GM12878 (cell line): ENCODE data around the gene NPAS2. TPM values are rescaled to one million over a fixed set of nuclear protein-coding genes. Genes with fewer than 3 reads are reported as not detected.

Experiments used
- ATAC-seq: fragments of 200-7000 bp; cut with Tn5 transposase; 3 replicates; pipeline ENCODE4 v1.9.1; 2020; ENCODE audit warnings: mild to moderate bottlenecking, moderate library complexity
- BruUV-seq: library from RNA; stranded (reverse); fragments of 400-500 nt; replicated peaks from 2 replicates; lab custom pipeline; 2021; lab: Mats Ljungman, UMichigan
- CTCF ChIA-PET: fragments of 300-600 bp; sonication (Branson Sonifier 250); formaldehyde crosslinking; extraction: SDS; loops from one replicate; lab custom pipeline; 2021; ENCODE audit warnings: inconsistent platforms; lab: Yijun Ruan, JAX
- POLR2A ChIA-PET: fragments of 350-600 bp; formaldehyde crosslinking; extraction: SDS; loops from one replicate; lab custom pipeline; 2021; ENCODE audit warnings: inconsistent platforms; lab: Charles Lee
- RAD21 ChIA-PET: fragments of 300-600 bp; sonication (Branson Sonifier 250); formaldehyde crosslinking; loops from one replicate; lab custom pipeline; 2023; ENCODE audit warnings: antibody characterized with exemption; ENCODE audit not compliant: unreplicated experiment; lab: Charles Lee
- SMC1A ChIA-PET: fragments of 300-600 bp; sonication (Branson Sonifier 250); formaldehyde crosslinking; loops from one replicate; lab custom pipeline; 2023; ENCODE audit not compliant: unreplicated experiment, uncharacterized antibody; lab: Charles Lee
- DNase-seq: peaks from one replicate; pipeline ENCODE4 v3.0.0-alpha.2; 2011; ENCODE audit warnings: low read depth, low spot score
- FAIRE-seq: peaks from 3 replicates; lab custom pipeline; 2011; peaks lifted over from hg19 to GRCh38; lab: Jason Lieb, UNC
- H2AFZ ChIP-seq: 2 replicates; pipeline ENCODE4 v1.6.0; 2011; ENCODE audit warnings: low read depth, low read length, control low read depth; ENCODE audit not compliant: control insufficient read depth
- H3K27ac ChIP-seq: 2 replicates; pipeline ENCODE4 v1.5.1; 2011; ENCODE audit warnings: control low read depth; ENCODE audit not compliant: control insufficient read depth, insufficient read depth
- H3K27me3 ChIP-seq, 2 experiments: replicated peaks in 1 of 2; 2 replicates each; pipeline versions ENCODE4 v1.6.0 to v1.6.1; 2011; ENCODE audit warnings: low read length in 1 of 2; ENCODE audit not compliant: control insufficient read depth in 2 of 2, insufficient read depth in 2 of 2
- H3K36me3 ChIP-seq, 2 experiments: 2 replicates each; pipeline ENCODE4 v1.5.1; 2011; ENCODE audit warnings: low read length in 1 of 2; ENCODE audit not compliant: control insufficient read depth in 2 of 2, insufficient read depth in 2 of 2
- H3K4me1 ChIP-seq: 2 replicates; pipeline ENCODE4 v1.6.1; 2011; ENCODE audit warnings: mild to moderate bottlenecking, low read length, moderate library complexity, mixed read lengths; ENCODE audit not compliant: control insufficient read depth, insufficient read depth
- H3K4me2 ChIP-seq: 2 replicates; pipeline ENCODE4 v1.6.0; 2011; ENCODE audit warnings: control low read depth; ENCODE audit not compliant: control insufficient read depth, insufficient read depth
- H3K4me3 ChIP-seq: fragments of 200-600 bp; sonication (generic); 2 replicates; pipeline ENCODE4 v1.5.1; 2016
- H3K79me2 ChIP-seq: 2 replicates; pipeline ENCODE4 v1.6.0; 2011; ENCODE audit warnings: low read length; ENCODE audit not compliant: control insufficient read depth, insufficient read depth
- H3K9ac ChIP-seq: 2 replicates; pipeline ENCODE4 v1.8.0; 2011; ENCODE audit warnings: low read length, control low read depth, mixed read lengths; ENCODE audit not compliant: control insufficient read depth, insufficient read depth
- H3K9me3 ChIP-seq: replicated peaks from 3 replicates; pipeline ENCODE4 v1.5.1; 2011; ENCODE audit warnings: mild to moderate bottlenecking, low read length; ENCODE audit not compliant: control insufficient read depth, insufficient read depth
- H4K20me1 ChIP-seq: 2 replicates; pipeline ENCODE4 v1.6.0; 2011; ENCODE audit not compliant: control insufficient read depth, insufficient read depth
- NBN ChIP-seq: fragments of 450-650 bp; IDR thresholded peaks from 2 replicates; pipeline ENCODE4 v1.6.1; 2016
- NFYB ChIP-seq: IDR thresholded peaks from 2 replicates; pipeline ENCODE4 v1.6.1; 2011; ENCODE audit warnings: low read depth, mild to moderate bottlenecking, low read length, improper control_type of control experiment, moderate library complexity; ENCODE audit not compliant: insufficient read depth
- SMC3 ChIP-seq: IDR thresholded peaks from 2 replicates; pipeline ENCODE4 v1.6.1; 2011; ENCODE audit warnings: low read length, improper control_type of control experiment, borderline replicate concordance
- SUPT20H ChIP-seq: IDR thresholded peaks from 2 replicates; pipeline ENCODE4 v1.6.1; 2011; ENCODE audit warnings: low read depth, mild to moderate bottlenecking, low read length, moderate library complexity, borderline replicate concordance; ENCODE audit not compliant: control insufficient read depth
- SUZ12 ChIP-seq: fragments of 200-600 bp; sonication (generic); IDR thresholded peaks from one replicate; pipeline ENCODE4 v1.6.1; 2018; ENCODE audit warnings: antibody characterized with exemption, mild to moderate bottlenecking; ENCODE audit not compliant: unreplicated experiment
- TAF1 ChIP-seq: IDR thresholded peaks from 2 replicates; pipeline ENCODE4 v1.6.1; 2011; ENCODE audit warnings: mild to moderate bottlenecking, low read depth, low read length, borderline replicate concordance
- TCF3 ChIP-seq: IDR thresholded peaks from 2 replicates; pipeline ENCODE4 v1.6.1; 2012; ENCODE audit warnings: low read depth, mild to moderate bottlenecking, low read length, borderline replicate concordance; ENCODE audit not compliant: insufficient read depth
- ZBTB40 ChIP-seq: fragments of 450-650 bp; IDR thresholded peaks from 2 replicates; pipeline ENCODE4 v1.6.1; 2016; ENCODE audit warnings: mild to moderate bottlenecking, moderate library complexity, borderline replicate concordance
- ZNF274 ChIP-seq: IDR thresholded peaks from one replicate; pipeline ENCODE4 v1.8.0; 2011; ENCODE audit not compliant: insufficient read length, insufficient read depth
- WGBS: methylation state at CpG from one replicate; pipeline ENCODE4 v1.1.6; 2016; ENCODE audit warnings: low lambda C conversion rate; ENCODE audit not compliant: insufficient replicate concordance, insufficient coverage; ENCODE audit errors: missing lambda C conversion rate; 5-methylcytosine and 5-hydroxymethylcytosine counted together
- in situ Hi-C: fragments of 300-500 bp; cut with MboI; formaldehyde crosslinking; loops from 9 replicates; pipeline ENCODE4 v1.14.3; 2018; ENCODE audit warnings: mixed read lengths
- intact Hi-C: fragments of 100-400 bp; cut with micrococcal nuclease; formaldehyde crosslinking; loops from one replicate; pipeline ENCODE4 v1.14.2; 2022; ENCODE audit not compliant: unreplicated experiment
- polyA plus RNA-seq, 11 experiments: library from polyadenylated mRNA; depleted of rRNA in 4 of 11; unstranded in 6 of 11; stranded (reverse) in 5 of 11; fragments of >200 nt; fragmentation: Nextera tagmentation in 4 of 11; fragmentation: Illumina TruSeq in 1 of 11; extraction: Ambion mirVana in 4 of 11; extraction: Trizol in 1 of 11; gene quantifications; 1 replicate in 1 of 11; 2 replicates in 10 of 11; pipeline versions ENCODE4 v1.2.1 to v1.2.3, GENCODE V29; 2011 to 2016; ENCODE audit warnings: inconsistent platforms in 2 of 11, missing spikeins in 2 of 11, low read depth in 1 of 11
- total RNA-seq, 4 experiments: library from RNA; depleted of rRNA in 3 of 4; stranded (reverse); fragments of >200 nt in 3 of 4; fragmentation: Illumina TruSeq in 1 of 4; extraction: Trizol in 1 of 4; gene quantifications; 2 replicates each; pipeline versions ENCODE4 v1.2.1 to v1.2.3, GENCODE V29; 2013 to 2021
- TF ChIP-seq, protein P1 (sequence below): fragments of 450-650 bp; IDR thresholded peaks from 2 replicates; pipeline ENCODE4 v1.6.1; 2017; ENCODE audit warnings: mild to moderate bottlenecking, low read depth, inconsistent platforms; ENCODE audit not compliant: poor library complexity, severe bottlenecking

NPAS2 gene
- total and polyA plus RNA-seq, 10 of the 15 experiments (the other 5 are each of a cell fraction or from before 2014, with no cell fraction given) = 0.08 TPM; not detected in 9

DNA sequence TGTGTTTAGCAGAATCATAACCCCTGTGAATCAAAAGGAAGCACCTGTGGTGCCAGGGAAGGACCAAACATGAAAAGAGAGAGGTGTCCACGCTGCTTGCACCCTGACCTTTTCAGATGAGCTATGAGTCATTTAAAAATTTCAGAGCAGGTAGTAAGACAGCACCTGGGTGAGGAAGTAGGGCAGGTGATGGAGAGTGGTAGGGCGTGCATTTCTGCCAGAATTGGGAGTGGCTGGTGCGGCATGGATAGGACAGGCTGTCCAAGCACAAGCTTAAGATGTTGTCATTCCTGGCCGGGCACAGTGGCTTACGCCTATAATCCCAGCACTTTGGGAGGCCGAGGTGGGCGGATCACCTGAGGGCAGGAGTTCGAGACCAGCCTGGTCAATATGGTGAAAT, 36.8 kb downstream of the NPAS2 start:
- Histone ChIP-seq H3K4me3 (no peak overlapping the region), H3K9ac (no peak overlapping the region), H3K4me1 (no peaks in the 10 kb centered on the region), H3K4me2 (no peak overlapping the region), H3K27me3 (peaks cover 2 to 3% of the 10 kb centered on the region in 2 experiments; a peak in 3 of 4 replicates), H4K20me1 (no peaks in the 10 kb centered on the region), H3K79me2 (no peaks in the 10 kb centered on the region), H3K36me3 (no peaks in the 10 kb centered on the region), H2AFZ (no peak overlapping the region), H3K9me3 (no peaks in the 10 kb centered on the region), H3K27ac (no peak overlapping the region)
- RAD21 ChIA-PET = no interaction called here
- POLR2A ChIA-PET = no interaction called here
- no TSS peak for BruUV-seq
- in situ Hi-C loops = no loop called here
- FAIRE-seq (no peak), DNase-seq (no peak), ATAC-seq (no peak)
- intact Hi-C loops = no loop called here
- WGBS = 45% methylated on average over 8 of the region's 8 CpGs
- SMC1A ChIA-PET = interaction anchor here (0.5 kb wide), 1 partner anchor 82 kb away, joined by 3 read pairs; no protein-coding TSS in a partner anchor
- CTCF ChIA-PET = no interaction called here
- TF ChIP-seq SMC3 = no peak
- no peak for TF ChIP-seq TAF1
- no peak for TF ChIP-seq TCF3
- no peak for TF ChIP-seq NBN
- TF ChIP-seq ZNF274 = no peak
- no peak for TF ChIP-seq ZBTB40
- TF ChIP-seq, protein P1, sequence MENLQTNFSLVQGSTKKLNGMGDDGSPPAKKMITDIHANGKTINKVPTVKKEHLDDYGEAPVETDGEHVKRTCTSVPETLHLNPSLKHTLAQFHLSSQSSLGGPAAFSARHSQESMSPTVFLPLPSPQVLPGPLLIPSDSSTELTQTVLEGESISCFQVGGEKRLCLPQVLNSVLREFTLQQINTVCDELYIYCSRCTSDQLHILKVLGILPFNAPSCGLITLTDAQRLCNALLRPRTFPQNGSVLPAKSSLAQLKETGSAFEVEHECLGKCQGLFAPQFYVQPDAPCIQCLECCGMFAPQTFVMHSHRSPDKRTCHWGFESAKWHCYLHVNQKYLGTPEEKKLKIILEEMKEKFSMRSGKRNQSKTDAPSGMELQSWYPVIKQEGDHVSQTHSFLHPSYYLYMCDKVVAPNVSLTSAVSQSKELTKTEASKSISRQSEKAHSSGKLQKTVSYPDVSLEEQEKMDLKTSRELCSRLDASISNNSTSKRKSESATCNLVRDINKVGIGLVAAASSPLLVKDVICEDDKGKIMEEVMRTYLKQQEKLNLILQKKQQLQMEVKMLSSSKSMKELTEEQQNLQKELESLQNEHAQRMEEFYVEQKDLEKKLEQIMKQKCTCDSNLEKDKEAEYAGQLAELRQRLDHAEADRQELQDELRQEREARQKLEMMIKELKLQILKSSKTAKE = no peak
- TF ChIP-seq NFYB = no peak
- no peak for TF ChIP-seq SUZ12
- no peak for TF ChIP-seq SUPT20H
